ENCODE measurements around the gene NCAPD3. TPM values are rescaled to one million over a fixed set of nuclear protein-coding genes. Genes with fewer than 3 reads are reported as not detected.
"Not testable (repeated sequence)": the region's sequence is repeated elsewhere in the genome, so short reads cannot be mapped to it uniquely, and the experiment has no call there.

Gene NCAPD3
- total RNA-seq, 2 experiments from 2014 or later, result 125 to 136 TPM

DNA sequence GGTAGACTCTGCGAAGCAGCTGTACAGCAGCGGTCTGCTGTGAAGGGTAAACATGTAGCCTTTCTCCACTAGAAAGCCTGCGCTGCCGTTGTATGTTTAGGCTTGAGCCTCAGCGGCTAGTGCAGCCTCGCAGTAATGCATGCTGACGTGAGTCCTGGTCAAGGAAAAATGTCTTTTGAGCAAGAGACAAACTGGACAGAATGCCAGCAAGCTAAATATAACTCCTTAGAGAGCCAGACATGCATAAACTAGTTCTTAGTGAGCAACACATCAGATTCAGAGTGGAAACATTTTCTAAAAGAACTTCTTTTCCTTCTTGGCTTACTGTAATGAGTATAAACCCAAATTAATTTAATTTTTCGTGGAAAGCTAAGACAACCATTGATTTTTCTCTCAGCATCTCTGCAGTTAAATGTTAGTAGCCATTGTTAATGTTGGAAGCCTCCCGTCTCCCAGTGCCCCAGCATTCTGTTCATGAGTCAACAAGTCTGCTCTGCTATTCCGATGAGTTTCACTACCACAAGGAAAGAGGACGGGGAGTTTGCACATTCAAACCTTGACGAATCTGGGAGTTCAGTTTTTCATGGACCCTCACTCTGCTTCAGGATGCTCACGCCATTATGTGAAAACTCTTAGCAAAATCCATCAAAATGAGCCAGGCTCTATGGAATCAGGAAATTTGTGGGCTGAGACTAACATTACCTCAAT lies 103.5 kb downstream of the NCAPD3 start:
- no peak for ATAC-seq
- Mint-ChIP-seq H3K36me3 (ENCODE audit: low read depth) (peaks cover 4% of the 10 kb centered on the region), H3K4me3 (no peak overlapping the region), H3K27ac (no peak overlapping the region), H3K27me3 (ENCODE audit: low read depth) (peaks cover 17% of the 10 kb centered on the region), H3K9me3 (ENCODE audit: insufficient read depth) (no peaks in the 10 kb centered on the region), H3K4me1 (ENCODE audit: low read depth) (peaks cover 11% of the 10 kb centered on the region)
- POLR2A ChIA-PET, result no interaction called here
- CTCF ChIA-PET, result interaction anchor here (1.1 to 1.3 kb wide), 2 partner anchors 22 to 70 kb away, joined by 3 to 4 read pairs; no protein-coding TSS in a partner anchor
- DNase-seq, result no peak

DNA sequence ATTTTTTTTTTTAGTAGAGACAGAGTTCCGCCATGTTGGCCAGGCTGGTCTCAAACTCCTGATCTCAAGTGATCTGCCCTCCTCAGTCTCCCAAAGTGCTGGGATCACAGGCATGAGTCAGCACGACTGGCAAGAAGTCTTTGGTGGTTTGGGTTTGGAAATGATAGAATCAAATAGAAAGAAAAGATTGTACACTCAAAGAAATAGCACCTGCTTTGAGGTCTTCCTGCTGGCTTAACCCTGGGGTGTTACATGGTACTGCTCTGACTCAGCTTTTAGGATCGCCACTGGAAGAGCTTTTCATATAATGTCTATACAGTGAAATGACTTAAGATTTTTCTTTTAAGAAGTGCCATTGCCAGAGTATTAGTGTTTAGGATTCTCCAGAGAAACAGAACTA lies 104.7 kb downstream of the NCAPD3 start:
- Mint-ChIP-seq H3K36me3 (ENCODE audit: low read depth) (peaks cover 1% of the 10 kb centered on the region), H3K27me3 (ENCODE audit: low read depth) (peaks cover 13% of the 10 kb centered on the region), H3K9me3 (ENCODE audit: insufficient read depth) (no peaks in the 10 kb centered on the region), H3K4me1 (ENCODE audit: low read depth) (peaks cover 7% of the 10 kb centered on the region), H3K27ac (no peak overlapping the region), H3K4me3 (no peak overlapping the region)
- ATAC-seq (no peak), DNase-seq (no peak)
- CTCF ChIA-PET, result no interaction called here
- POLR2A ChIA-PET, result no interaction called here

DNA sequence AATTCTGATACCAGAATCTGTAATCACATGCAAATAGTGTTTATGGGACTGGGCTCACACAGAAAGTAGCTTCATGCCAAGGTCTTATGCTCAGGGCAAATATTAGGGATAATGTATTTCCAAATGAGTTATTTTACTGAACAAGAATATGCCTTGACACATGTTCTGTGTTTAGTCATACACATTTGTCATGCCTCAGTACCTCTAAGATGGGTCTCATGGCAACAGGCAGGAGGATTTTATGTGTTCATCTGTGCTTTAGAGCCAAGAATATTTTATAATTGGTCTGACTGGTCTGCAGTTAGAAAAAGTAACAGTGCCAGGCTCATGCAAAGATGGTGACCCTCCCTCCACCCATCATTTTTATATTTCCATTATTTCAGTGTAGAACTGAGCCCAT lies 105.8 kb downstream of the NCAPD3 start:
- ChIA-PET CTCF (no interaction called here), POLR2A (no interaction called here)
- Mint-ChIP-seq H3K4me1 (ENCODE audit: low read depth) (peaks cover 7% of the 10 kb centered on the region), H3K27me3 (ENCODE audit: low read depth) (peaks cover 4% of the 10 kb centered on the region), H3K27ac (no peak overlapping the region), H3K36me3 (ENCODE audit: low read depth) (no peaks in the 10 kb centered on the region), H3K9me3 (ENCODE audit: insufficient read depth) (no peaks in the 10 kb centered on the region), H3K4me3 (no peak overlapping the region)
- no peak for DNase-seq
- ATAC-seq, result no peak

DNA sequence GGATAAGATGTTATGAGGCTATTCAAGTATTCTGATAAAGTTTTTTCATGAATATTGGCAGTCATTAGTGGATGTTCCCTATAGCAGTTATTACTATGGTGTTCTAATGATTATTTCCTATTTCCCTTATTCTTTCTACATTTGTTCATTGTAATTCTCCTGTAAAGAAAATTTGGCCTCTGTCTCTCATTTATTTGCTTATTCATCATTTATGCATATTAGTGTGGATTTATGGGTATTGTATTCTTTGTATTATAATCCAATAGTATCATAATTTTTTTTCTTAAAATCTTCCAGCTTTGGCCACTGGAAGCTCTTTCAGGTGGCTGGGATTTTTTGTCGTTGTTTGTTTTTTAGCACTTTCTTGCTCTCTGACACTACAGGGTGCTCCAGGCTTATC lies 107.6 kb downstream of the NCAPD3 start:
- DNase-seq (no peak), ATAC-seq (no peak)
- no peak overlapping the region for H3K27ac Mint-ChIP-seq
- CTCF ChIA-PET, result no interaction called here
- POLR2A ChIA-PET, result no interaction called here
- H3K36me3 Mint-ChIP-seq (ENCODE audit: low read depth), result no peaks in the 10 kb centered on the region
- H3K9me3 Mint-ChIP-seq (ENCODE audit: insufficient read depth), result no peaks in the 10 kb centered on the region
- H3K27me3 Mint-ChIP-seq (ENCODE audit: low read depth), result peaks cover 4% of the 10 kb centered on the region
- H3K4me1 Mint-ChIP-seq (ENCODE audit: low read depth), result peaks cover 7% of the 10 kb centered on the region
- H3K4me3 Mint-ChIP-seq, result no peak overlapping the region

DNA sequence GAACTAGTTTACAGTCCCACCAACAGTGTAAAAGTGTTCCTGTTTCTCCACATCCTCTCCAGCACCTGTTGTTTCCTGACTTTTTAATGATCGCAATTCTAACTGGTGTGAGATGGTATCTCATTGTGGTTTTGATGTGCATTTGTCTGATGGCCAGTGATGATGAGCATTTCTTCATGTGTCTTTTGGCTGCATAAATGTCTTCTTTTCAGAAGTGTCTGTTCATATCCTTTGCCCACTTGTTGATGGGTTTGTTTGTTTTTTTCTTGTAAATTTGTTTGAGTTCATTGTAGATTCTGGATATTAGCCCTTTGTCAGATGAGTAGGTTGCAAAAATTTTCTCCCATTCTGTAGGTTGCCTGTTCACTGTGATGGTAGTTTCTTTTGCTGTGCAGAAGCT lies 110.0 kb downstream of the NCAPD3 start:
- H3K36me3 Mint-ChIP-seq (ENCODE audit: low read depth); H3K4me1 Mint-ChIP-seq (ENCODE audit: low read depth); H3K4me3 Mint-ChIP-seq; H3K27ac Mint-ChIP-seq; H3K9me3 Mint-ChIP-seq (ENCODE audit: insufficient read depth); DNase-seq; ATAC-seq; H3K27me3 Mint-ChIP-seq (ENCODE audit: low read depth); POLR2A ChIA-PET: not testable (repeated sequence)
- CTCF ChIA-PET, result interaction anchor here (1.1 to 1.9 kb wide), 2 partner anchors 63 to 270 kb away, joined by 3 to 6 read pairs; no protein-coding TSS in a partner anchor

DNA sequence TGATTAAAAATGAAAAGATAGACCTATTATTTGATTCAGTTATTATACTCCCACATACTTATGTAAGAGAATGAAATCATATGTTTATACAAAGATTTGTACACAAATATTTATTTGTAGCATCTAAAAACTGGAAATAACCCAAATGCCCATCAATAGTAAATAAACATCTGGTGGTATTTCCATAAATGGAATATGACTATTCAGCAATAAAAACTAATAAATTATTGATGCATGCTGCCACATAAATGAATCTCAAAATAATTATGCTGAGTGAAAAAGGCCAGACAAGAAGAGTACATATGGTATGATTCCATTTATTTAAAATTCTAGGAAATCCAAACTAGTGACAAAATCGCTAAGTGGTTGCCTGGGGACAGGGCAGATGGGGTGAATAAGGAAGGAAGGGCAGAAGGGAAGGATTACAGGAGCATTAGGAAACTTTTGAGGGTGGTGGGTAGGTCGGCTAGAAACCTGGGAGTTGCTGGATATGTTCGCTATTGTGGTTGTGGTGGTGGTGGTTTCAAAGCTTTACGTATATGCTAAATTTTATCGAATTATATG lies 113.4 kb downstream of the NCAPD3 start:
- no peak for DNase-seq
- Mint-ChIP-seq H3K27ac (no peak overlapping the region), H3K4me3 (no peak overlapping the region), H3K4me1 (ENCODE audit: low read depth) (no peaks in the 10 kb centered on the region), H3K36me3 (ENCODE audit: low read depth) (peaks cover 5% of the 10 kb centered on the region), H3K9me3 (ENCODE audit: insufficient read depth) (peaks cover 12% of the 10 kb centered on the region), H3K27me3 (ENCODE audit: low read depth) (peaks cover 6% of the 10 kb centered on the region)
- ChIA-PET POLR2A (no interaction called here), CTCF (interaction anchor here (1.6 kb wide), 1 partner anchor 60 kb away, joined by 4 read pairs; no protein-coding TSS in a partner anchor)
- no peak for ATAC-seq

Other genes with a start within 250 kb of the NCAPD3 start
- gene JAM3, start 154.9 kb downstream of the NCAPD3 start, total RNA-seq, result 1 to 10 TPM; 8.0 to 9.6 TPM
- gene VPS26B, start 704 bp upstream of the NCAPD3 start, total RNA-seq, result 10 to 100 TPM; 55.1 TPM
- gene THYN1, start 29.4 kb upstream of the NCAPD3 start, total RNA-seq, result 10 to 100 TPM; 53.7 to 56.1 TPM
- 10 to 100 TPM; 20.7 to 21.1 TPM for gene ACAD8, start 29.6 kb upstream of the NCAPD3 start, total RNA-seq
- 1 to 10 TPM; 3.8 to 4.0 TPM for gene GLB1L3, start 52.4 kb upstream of the NCAPD3 start, total RNA-seq
- gene GLB1L2, start 108.0 kb upstream of the NCAPD3 start, total RNA-seq, result 1 to 10 TPM; 1.2 to 1.9 TPM
- under 1 TPM; 0.13 to 0.31 TPM for gene B3GAT1, start 188.3 kb upstream of the NCAPD3 start, total RNA-seq

Data from activated CD8-positive, alpha-beta T cell treated with anti-CD3 and anti-CD28 coated beads, Interleukin-2, amount 10 ng/mL, durations not matched to agents 7 days and 5 days (primary cell).